IPS DF 4.7 (cell line): ENCODE measurements around the gene MACROD2.

ENCODE experiments used
- DNase-seq: peaks from one replicate; pipeline ENCODE4 v3.0.0-alpha.2; 2013; ENCODE audit warnings: low spot score; ENCODE audit errors: extremely low read depth

The MACROD2 gene

DNA sequence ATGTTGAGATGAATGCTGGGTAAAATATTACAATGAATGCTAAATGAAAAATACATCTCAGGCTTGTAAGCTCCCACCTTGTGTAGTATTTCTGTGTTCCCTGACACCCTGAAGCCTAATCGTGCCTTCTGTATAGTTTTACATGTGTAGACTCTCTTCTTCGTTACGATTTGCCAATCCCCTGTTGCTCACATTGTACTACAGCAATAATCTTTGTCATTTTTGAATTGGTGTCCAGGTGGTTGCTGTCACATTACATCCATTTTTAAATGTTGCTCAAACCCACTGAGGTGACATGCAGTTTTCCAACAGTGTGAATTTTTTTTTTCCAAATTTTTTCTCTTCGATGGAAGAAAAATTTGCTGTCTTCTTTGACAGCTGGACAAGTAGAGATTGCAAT, 642.1 kb downstream of the MACROD2 start:
- no peak for DNase-seq

DNA sequence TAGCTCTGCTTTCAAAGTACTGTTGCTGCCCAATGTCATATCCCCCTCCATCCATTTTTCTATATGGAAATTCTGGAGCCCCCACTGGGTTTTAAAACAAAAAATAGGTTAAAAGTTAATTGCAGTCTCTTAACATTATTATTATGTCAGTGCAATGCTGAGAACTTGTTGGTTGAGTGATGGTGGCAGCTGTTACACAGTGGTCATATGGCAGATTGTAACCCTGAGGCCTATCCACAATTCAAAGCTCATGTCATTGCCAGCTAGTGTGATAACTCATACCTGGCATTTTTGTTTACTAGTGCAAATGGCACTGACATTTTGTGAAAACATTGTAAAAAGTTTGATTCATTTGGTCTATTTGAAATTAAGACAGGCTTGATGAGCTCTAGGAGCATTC, 647.8 kb downstream of the MACROD2 start:
- DNase-seq, result no peak

DNA sequence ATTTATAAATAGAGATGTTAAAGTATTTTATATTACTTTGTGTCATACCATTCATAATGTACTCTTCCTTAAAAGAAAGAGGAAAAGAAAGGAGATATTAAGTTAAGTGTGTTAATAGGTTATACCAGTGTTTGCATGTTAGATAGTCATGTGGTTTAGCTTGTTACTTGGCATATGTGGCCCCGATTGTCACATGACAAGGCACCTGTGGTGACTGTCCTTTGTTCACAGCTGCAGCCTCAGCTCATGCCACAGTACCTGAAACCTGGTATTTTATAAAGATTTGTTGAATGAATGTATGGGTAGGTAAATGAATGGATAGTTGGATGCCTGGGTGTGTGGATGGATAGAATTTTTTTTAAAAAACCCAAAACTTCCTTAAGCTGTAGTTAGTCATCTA, 648.2 kb downstream of the MACROD2 start:
- DNase-seq, result no peak

DNA sequence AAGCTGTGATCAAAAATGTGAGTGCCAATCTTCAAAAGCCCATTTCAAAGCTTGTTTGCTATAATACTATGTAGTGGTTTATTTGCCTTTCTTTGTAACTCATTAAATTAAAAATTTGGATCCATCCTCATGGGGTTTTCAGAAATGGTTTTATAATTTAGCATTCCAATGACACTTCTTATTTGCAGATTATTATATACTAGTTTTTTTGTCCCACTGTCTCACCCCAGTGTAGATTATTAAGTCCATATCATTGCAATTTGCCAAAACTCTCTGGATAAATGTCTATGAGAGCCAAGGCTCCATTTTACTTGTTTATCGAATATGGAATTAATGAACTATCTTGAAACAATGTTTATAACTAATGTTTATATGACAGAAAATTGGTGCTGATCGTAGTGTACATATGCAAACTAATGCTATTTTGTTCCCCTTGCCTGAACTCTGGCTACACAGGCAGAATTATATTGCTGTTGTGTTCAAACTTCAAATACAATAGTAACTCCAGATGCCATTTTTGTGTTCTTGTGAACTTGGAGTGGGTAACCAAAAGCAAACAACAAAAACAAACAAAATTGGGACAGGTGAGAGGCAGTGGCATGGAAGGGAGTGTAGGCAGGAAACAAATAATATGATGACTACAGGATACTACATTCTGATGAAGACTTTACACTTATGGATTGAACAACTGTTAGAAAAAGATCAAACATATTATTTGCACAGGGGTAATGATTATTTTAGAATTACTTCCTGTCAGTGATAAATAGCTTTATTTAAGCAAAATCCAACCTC, 649.2 kb downstream of the MACROD2 start:
- DNase-seq, result no peak

DNA sequence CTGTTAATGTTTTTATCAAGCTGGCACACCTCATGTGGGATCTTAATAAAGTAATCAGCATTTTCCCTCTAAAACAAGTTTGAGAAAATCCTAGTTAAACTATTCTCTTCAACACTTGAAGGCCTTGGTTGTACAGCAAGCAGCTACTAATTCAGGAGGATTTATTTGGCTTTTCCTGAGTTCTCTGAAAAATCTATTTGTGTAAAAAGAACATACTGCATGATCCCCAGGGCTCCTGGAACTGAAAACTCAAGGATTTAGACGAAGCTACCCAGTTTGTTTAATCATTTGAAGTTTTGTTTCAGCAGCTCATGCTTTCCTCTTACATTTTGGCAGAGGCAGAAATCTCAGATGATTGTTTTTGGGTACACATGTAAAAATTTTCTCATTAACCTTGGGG, 651.7 kb downstream of the MACROD2 start:
- DNase-seq, result no peak

DNA sequence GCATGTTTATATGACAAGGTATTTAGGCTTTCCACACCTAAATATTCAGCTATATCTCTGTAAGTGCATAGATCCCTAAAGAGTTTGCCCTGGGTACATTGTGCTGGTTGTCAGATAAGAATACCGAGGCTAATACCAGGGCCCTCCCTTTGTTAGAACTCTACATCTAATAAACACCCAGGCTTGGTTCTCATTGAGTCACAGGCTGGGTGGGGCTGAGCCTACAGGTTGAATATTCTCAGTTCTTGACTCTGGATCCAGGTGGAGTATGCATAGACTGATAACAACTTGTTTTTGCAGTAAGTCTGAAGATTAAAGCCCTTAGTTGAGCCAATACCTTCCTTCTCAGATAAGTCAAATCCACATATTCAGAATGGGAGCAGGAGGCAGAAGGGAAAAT, 654.3 kb downstream of the MACROD2 start:
- DNase-seq, result no peak

DNA sequence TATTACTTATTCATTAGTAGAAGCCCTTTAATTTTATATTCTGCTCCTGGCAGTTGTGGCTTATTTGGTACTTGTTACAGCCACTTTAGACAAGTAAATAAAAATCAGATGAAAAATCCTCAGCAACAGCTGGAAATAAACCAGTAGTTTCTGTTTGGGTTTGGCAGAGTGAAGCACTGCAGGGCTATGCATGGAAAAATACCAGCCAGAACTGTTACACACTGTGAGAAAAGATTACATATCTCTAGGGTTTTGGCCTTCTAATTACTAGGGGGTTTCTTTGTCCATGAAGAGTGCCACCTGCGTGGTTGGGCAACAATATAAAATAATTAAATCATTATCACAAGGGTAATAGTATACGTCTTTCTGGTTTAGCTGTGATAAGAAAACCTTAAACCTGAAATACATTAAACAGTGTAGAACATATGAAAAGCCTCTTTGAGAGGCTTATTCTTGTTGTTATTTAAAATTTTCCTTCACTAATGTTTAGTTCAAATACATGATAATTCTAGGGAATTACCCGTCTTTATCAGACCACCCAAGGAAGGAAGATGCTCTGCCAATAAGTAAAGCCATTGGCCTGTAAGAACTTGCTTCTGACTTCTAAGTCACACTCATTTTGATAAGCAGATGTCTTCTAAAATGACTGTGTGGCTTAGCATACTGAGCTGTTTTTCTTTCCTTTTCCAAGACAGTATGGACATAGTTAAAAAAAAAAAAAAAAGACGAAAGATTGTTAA, 662.1 kb downstream of the MACROD2 start:
- DNase-seq, result no peak

DNA sequence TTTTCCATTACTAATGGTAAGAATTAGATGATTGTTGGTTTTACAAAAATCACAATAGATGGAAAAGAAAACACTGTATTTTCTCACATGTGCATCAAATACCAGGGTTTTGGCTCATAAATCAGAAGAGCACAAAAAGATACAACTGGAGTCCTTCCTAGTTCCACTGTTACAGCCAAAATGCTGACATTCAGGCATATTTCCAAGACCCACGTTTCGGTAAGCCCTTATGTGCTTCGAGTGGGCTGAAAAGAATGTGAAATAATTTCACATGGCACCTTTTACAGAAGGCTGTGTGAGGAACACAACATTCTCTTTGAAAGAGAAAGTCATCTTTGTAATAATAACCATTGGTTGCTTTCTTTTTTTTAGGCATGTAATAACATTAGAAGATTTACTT, 668.8 kb downstream of the MACROD2 start:
- DNase-seq, result no peak

DNA sequence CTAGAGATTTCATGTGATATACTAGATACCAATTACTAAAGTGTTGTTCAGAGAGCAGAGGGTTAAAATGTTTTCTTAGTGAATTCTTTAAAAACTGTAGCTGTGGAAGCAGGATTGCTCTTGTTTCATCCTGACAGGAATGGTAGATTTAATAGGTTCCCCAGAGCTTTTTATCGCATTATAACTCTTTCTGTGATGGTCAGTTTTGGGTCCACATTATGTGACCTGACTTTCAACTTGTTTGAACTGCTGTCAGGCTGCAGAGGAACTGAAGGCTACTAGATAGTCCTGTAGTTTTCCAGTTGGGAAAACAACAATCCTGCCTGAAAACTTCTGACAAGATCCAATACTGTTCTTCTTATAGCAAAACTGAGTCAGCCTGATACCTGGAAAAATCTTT, 671.4 kb downstream of the MACROD2 start:
- no peak for DNase-seq

DNA sequence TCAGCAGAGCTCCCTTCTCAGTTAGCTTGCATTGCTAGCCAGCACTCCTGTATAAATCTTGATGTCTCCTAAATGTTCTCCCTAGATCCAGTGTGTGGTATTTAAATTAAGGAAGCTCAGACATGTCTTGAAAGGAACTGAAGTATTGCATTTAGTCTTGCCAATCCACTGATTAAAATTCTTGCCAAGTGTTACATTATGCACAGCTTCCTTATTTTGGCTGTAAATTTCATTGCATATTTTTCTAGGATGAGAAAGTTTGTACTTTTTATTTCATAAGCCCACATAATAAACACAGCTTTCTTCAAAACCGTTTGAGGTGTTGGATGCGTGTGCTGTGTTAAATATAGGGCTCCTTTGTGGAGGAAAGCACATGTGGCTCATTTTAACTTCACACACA, 671.9 kb downstream of the MACROD2 start:
- no peak for DNase-seq

DNA sequence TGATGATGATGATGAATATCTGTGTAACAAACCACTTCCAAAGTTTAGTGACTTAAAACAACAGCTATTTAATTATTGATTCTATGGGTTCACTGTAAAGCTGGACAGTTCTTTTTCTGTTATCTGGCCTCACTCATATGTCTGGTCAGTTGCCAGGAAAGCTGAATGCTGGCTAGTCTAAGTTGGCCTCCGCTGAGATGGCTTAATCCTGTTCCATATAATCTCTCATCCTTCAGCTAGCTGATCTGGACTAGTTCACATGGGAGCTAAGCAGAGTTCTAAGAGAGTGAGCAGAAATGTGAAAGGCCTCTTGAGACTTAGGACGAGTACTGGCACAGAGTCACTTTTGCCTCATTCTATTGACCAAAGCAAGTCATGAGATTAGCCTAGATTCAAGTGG, 676.8 kb downstream of the MACROD2 start:
- no peak for DNase-seq

DNA sequence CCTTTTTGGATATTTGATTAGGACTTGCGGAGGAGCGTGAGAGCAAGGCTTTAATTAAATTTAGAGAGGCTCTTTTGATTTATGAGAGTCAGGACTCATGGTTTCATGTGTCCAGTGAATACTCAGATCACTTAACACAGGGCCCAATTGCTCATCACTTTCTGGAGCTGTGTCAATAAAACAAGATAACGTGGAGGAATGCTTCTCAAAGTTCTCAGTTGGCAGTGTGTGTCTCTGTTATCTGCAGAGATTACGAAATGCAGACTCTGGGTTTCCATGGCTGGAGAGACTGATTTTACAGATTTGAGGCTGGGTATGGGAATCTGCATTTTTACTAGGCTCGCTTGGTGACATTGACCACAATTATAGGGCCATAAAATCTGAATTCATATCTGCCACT, 677.8 kb downstream of the MACROD2 start:
- DNase-seq, result no peak

DNA sequence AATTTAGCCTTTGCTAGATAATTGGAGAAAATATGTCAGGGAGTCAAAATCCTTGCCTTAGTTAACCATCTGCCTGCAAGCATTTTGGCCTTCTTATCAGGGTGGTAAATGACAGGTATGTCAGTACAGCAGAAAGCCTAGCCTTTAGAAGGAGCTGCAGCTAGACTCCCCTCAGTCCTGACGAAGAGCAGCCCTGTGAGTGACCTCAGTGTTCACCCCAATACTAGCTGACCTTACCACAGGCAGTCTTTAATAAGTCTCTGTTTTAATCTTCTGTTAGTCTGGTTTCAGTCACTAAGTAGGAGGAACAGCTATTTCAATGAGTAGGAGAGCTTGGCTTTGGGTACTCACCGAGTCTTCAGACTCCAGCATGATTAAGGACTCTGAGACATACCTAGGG, 682.1 kb downstream of the MACROD2 start:
- DNase-seq, result no peak

DNA sequence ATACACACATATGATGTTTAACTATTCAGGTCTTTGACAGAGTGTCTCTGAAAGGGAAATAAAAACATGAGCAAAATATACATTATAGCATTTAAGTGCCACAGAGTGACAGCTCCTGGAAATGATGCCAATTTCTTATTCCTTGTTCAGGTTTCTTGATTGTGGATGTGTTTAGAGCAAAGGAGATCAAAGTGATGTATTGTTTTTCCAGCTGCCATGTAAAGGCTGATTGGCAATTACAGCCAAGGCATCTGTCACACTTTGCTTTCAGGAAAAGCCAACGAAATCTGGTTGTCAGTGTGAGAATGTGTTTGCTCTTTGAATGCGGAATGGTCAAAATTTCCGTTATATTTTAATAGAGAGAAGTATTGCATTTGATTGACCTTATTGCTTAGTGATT, 689.9 kb downstream of the MACROD2 start:
- no peak for DNase-seq

DNA sequence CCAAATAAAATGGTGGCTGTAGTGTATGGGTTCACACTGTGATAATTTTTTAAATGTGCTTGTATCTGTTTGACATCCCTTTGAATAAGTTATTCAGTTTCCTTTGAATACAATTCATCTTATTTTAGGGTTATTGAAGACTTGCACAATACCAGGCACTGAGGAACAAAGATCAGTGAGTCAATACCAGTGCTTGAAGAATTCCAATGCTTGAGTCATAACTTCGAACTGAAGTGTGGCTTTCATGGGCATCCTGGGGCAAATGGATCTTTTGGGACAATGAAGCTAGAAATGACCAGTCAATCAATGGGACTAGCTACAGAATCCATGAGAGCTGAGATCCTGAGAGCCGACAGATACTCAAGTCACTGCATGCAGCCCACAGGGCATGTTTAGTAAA, 692.0 kb downstream of the MACROD2 start:
- DNase-seq, result no peak

DNA sequence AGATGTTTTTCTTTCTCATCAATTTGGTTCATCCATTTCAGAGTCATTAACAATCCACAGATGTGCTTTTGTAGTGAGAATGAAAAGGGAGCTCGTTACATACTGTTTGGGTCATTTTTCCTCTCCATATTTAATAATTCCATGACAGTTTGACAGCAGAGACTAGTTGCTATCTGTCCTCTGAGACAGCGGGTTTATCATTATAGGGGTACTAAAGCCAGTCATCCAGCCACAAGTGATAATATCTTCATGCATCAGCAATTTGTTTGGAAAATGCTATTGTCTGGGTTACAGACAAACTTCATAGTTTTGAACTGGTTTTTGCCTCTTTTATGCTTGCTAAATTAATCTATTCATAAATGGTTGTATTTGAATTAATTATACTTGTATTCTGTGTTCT, 692.7 kb downstream of the MACROD2 start:
- no peak for DNase-seq

DNA sequence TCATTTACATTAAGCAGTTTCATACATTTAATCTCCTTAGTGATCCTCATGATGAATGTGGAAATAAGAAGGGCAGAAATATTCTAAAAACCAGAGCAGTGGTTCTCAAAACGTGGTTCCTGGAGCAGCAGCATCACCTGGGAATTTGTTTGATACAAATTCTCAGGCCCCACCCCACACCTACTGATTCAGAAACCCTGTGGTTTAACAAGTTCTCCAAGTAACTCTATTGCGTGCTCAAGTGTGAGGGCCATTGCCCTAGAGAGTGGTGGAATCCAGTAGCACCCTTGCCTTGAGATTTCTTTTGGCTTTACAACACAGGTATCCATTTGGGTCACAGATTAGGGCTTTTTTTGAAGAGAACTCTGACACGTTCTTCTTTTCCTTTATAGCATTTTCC, 696.7 kb downstream of the MACROD2 start:
- DNase-seq, result no peak

DNA sequence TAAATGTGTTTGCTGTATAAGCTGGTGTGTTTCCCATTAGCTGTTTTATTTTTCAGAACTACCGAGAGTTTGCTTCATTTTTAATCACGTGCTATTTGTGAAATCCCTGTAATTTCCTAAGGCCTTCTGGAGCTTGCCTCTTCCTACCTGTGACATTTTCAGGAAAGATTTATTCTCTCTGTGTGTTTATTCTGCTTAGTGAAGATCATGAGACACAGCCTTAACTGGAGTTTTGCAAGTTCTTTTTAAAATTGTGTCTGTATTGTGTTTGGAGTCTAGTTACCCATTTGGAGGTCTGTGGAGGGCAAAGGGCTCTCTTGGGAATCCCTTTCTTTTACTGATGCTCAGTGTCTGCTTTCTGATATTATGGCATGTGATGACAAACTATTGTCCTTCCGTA, 701.2 kb downstream of the MACROD2 start:
- no peak for DNase-seq

DNA sequence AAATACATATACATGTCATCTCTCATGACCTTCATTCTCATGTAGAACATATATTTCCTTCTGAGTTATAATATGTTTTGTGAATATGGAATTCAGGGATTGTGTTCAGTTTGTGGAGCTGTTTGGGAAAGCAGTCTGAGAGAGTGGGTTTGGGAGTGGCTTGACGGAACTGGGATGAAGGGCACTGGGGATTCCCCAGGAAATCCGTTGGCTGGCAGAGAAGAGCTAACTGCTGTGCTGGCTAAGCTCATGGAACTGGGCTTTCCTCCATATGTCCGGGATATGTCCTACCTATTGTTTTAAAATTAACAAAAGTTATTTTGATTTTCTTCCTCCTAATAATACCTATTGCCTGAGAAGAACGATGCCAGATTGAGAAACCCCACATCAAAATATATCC, 701.6 kb downstream of the MACROD2 start:
- DNase-seq, result no peak

DNA sequence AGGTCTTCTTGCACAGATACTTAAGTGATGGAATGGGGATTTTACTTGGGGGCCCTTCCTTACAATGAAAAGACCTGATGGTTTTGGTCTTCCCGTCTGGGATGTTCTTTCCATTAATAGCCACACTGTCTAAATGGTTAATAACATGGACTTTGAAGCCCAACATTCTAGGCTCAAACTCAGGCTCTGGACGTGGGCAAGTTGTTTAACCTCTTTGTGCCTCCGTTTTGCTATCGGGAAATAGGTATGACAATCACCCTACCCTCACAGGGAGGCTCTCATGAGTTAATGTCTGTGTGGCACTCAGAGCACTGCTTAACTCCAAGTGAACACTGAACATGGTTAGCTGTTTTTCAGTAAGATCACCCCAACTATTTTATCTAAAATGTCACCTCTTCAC, 702.8 kb downstream of the MACROD2 start:
- no peak for DNase-seq

DNA sequence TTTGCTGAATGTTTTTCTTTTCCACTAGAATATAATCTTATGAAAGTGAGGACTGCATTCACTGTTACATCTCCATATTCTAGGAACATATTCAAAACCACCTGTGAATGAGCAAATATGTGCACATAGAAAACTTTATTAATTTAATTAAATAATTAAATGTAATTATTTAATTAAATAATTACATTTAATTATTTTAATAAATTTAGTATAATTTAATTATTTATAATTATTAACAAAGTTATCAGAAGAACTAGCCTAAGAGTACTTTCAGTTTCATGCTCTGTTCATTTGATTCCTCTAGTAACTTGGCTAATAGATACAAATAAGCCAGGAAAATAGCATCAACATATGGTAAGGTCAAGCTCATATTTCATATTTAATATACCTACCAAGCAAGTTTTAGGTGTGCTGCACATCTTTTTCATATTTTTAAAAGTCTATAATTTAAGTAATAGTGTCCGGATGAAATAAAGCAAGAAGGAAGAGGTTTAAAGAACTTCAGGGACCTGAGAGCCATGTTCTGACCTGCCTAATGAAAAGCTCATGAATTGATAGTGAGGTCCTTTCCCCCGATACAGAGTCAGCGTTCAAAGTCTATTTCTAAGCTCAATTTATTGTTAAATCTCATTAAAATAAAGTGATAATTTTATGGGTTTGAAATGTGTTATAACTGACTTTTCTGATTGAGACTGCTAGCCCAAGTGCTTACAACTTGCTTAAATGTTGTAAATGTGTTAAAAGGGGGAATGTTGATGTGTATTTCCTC, 703.5 kb downstream of the MACROD2 start:
- no peak for DNase-seq

DNA sequence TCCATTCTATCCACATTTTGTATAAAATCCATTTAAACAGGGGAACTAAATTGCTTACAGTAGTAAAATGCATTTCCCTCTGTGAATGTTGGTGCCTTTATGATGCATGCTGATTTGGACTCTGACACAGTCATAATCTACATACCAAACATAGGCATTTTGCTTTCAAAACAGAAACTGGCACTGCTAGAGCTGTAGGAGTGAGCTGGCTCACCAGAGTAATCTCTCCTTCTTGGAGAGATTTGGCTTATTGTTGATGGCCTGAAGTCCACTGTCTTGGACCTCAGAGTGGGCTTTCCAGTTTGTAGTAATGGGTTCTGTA, 705.3 kb downstream of the MACROD2 start:
- DNase-seq, result no peak

DNA sequence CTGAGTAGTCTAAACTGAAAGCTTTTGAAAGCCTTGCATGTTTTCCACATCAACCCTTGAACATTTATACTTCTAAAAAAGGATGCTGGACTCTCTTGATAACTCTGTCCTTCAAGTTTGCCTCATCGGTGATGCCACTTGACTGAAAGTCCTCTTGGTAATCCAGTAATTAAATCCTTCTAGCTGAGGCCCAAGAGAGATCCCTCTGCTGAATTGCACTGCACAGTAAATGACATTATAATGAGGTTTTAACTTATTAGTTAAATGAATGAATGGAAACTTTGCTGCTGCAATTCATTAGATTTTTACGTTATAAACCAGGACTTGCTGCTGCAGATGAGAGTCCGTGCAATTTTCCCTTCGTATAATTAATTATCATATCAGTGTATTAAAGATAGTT, 706.0 kb downstream of the MACROD2 start:
- no peak for DNase-seq
